Measurements from ENCODE around the gene RABGGTA. TPM values are rescaled to one million over a fixed set of nuclear protein-coding genes. Genes with fewer than 3 reads are reported as not detected.

RABGGTA gene
- total RNA-seq, 4 donors from 2014 or later: 29.8 to 44.8 (median 33.5) TPM

GRCh38 chr14:24252289-24253124, 18.9 kb downstream of the RABGGTA start:
- H3K4me3 ChIP-seq (replicated peaks in 1 of 3): no peak overlapping the region
- TF ChIP-seq POLR2A (IDR thresholded peaks at IDR 0.05): no peak
- TF ChIP-seq CTCF (IDR thresholded peaks at IDR 0.05): no peak
- no peaks in the 10 kb centered on the region for H3K36me3 ChIP-seq
- no peaks in the 10 kb centered on the region for H3K27me3 ChIP-seq
- 78 to 81% methylated on average over 9 to 11 of the region's 11 CpGs for WGBS, 2 donors
- H3K27ac ChIP-seq: no peak overlapping the region
- no peaks in the 10 kb centered on the region for H3K9me3 ChIP-seq
- DNase-seq: no peak
- no peaks in the 10 kb centered on the region for H3K4me1 ChIP-seq
- intact Hi-C loops (cut with DNase I): no loop called here

GRCh38 chr14:24251880-24252288, 19.5 kb downstream of the RABGGTA start:
- Histone ChIP-seq H3K36me3 (no peaks in the 10 kb centered on the region), H3K4me3 (replicated peaks in 1 of 3) (no peak overlapping the region), H3K4me1 (no peaks in the 10 kb centered on the region), H3K27me3 (no peaks in the 10 kb centered on the region), H3K27ac (no peak overlapping the region), H3K9me3 (no peaks in the 10 kb centered on the region)
- no peak for TF ChIP-seq POLR2A (IDR thresholded peaks at IDR 0.05)
- no peak for TF ChIP-seq CTCF (IDR thresholded peaks at IDR 0.05)
- intact Hi-C loops (cut with DNase I): no loop called here
- DNase-seq: no peak
- WGBS, 2 donors: 73 to 90% methylated on average over 1 of the region's 1 CpG

- Histone ChIP-seq H3K27me3 (no peaks in the 10 kb centered on the region), H3K4me1 (no peaks in the 10 kb centered on the region), H3K27ac (no peak overlapping the region), H3K9me3 (no peaks in the 10 kb centered on the region), H3K36me3 (no peaks in the 10 kb centered on the region), H3K4me3 (replicated peaks in 1 of 3) (no peak overlapping the region)
- WGBS, 2 donors: 62 to 72% methylated on average over 4 of the region's 4 CpGs
- no peak for TF ChIP-seq CTCF (IDR thresholded peaks at IDR 0.05)
- TF ChIP-seq POLR2A (IDR thresholded peaks at IDR 0.05): no peak
- no peak for DNase-seq
- intact Hi-C loops (cut with DNase I): no loop called here
These were observed 21.0 kb downstream of the RABGGTA start for GRCh38 chr14:24250354-24250753.

- no peaks in the 10 kb centered on the region for H3K27me3 ChIP-seq
- 72 to 88% methylated on average over 9 to 10 of the region's 13 CpGs for WGBS, 2 donors
- DNase-seq: no peak
- H3K4me1 ChIP-seq: no peaks in the 10 kb centered on the region
- H3K9me3 ChIP-seq: no peaks in the 10 kb centered on the region
- intact Hi-C loops (cut with DNase I): no loop called here
- TF ChIP-seq CTCF (IDR thresholded peaks at IDR 0.05): no peak
- TF ChIP-seq POLR2A (IDR thresholded peaks at IDR 0.05): no peak
- H3K4me3 ChIP-seq (replicated peaks in 1 of 3): no peak overlapping the region
- H3K36me3 ChIP-seq: no peaks in the 10 kb centered on the region
- H3K27ac ChIP-seq: no peak overlapping the region
These were observed 22.0 kb downstream of the RABGGTA start for GRCh38 chr14:24249230-24250021.

- Histone ChIP-seq H3K27me3 (no peaks in the 10 kb centered on the region), H3K4me1 (peaks cover 5 to 7% of the 10 kb centered on the region in 2 donors), H3K9me3 (no peaks in the 10 kb centered on the region), H3K36me3 (no peaks in the 10 kb centered on the region), H3K4me3 (replicated peaks in 1 of 3) (no peak overlapping the region), H3K27ac (no peak overlapping the region)
- intact Hi-C loops (cut with DNase I): no loop called here
- DNase-seq: no peak
- 73 to 80% methylated on average over 7 of the region's 7 CpGs for WGBS, 2 donors
- TF ChIP-seq CTCF (IDR thresholded peaks at IDR 0.05): no peak
- TF ChIP-seq POLR2A (IDR thresholded peaks at IDR 0.05): no peak
These were observed 24.0 kb downstream of the RABGGTA start for GRCh38 chr14:24247422-24247821.
